GM18858 (cell line): Measurements from ENCODE around the gene LEFTY1.
"Not testable (repeated sequence)": the region's sequence is repeated elsewhere in the genome, so short reads cannot be mapped to it uniquely, and the experiment has no call there.

Source experiments
- ATAC-seq: cut with Tn5 transposase; IDR thresholded peaks from one replicate; pipeline ENCODE4 v1.9.1; 2021; ENCODE audit not compliant: unreplicated experiment

The LEFTY1 gene

GRCh38 chr1:225888898-225889601 is at the start of gene LEFTY1:
Gene LEFTY1 (minus strand): TSS chr1:225889146. CDS start chr1:225889066, 80 bp downstream.
- no peak for ATAC-seq

GRCh38 chr1:225937048-225937968 is 48.4 kb upstream of the LEFTY1 start:
- no peak for ATAC-seq

GRCh38 chr1:225936523-225936922 is 47.6 kb upstream of the LEFTY1 start:
- no peak for ATAC-seq

- ATAC-seq: not testable (repeated sequence)
These were observed 47.1 kb upstream of the LEFTY1 start for GRCh38 chr1:225936086-225936485.

- ATAC-seq: no peak
These were observed 45.8 kb upstream of the LEFTY1 start for GRCh38 chr1:225934711-225935110.

- no peak for ATAC-seq
These were observed 44.1 kb upstream of the LEFTY1 start for GRCh38 chr1:225933072-225933471.

- ATAC-seq: no peak
These were observed 42.6 kb upstream of the LEFTY1 start for GRCh38 chr1:225931270-225932136.

- ATAC-seq: no peak
These were observed 41.6 kb upstream of the LEFTY1 start for GRCh38 chr1:225930566-225930965.

- not testable (repeated sequence) for ATAC-seq
These were observed 40.5 kb upstream of the LEFTY1 start for GRCh38 chr1:225929462-225929861.

- ATAC-seq: no peak
These were observed 39.5 kb upstream of the LEFTY1 start for GRCh38 chr1:225928186-225929175.

- ATAC-seq: no peak
These were observed 37.7 kb upstream of the LEFTY1 start for GRCh38 chr1:225926551-225927113.

- ATAC-seq: peak; percentile 97
These were observed 35.0 kb upstream of the LEFTY1 start, which contains the start of gene PYCR2 for GRCh38 chr1:225923692-225924555. Gene PYCR2 (minus strand): TSS chr1:225924250. CDS start chr1:225924110, 140 bp downstream.

- no peak for ATAC-seq
These were observed 34.4 kb upstream of the LEFTY1 start for GRCh38 chr1:225923381-225923691.

- no peak for ATAC-seq
These were observed 33.1 kb upstream of the LEFTY1 start for GRCh38 chr1:225921734-225922709.

GRCh38 chr1:225919906-225920305 is 31.0 kb upstream of the LEFTY1 start:
- ATAC-seq: no peak

- no peak for ATAC-seq
These were observed 29.3 kb upstream of the LEFTY1 start for GRCh38 chr1:225918280-225918679.

- no peak for ATAC-seq
These were observed 28.6 kb upstream of the LEFTY1 start for GRCh38 chr1:225917536-225917935.
